ENCODE measurements around the gene PRSS23. TPM values are rescaled to one million over a fixed set of nuclear protein-coding genes. Genes with fewer than 3 reads are reported as not detected.
A peak's percentile ranks its signal among the peaks of the same experiment; 100 is the strongest.

Gene PRSS23
- total RNA-seq, 1 donor from 2014 or later, result 266 TPM

DNA sequence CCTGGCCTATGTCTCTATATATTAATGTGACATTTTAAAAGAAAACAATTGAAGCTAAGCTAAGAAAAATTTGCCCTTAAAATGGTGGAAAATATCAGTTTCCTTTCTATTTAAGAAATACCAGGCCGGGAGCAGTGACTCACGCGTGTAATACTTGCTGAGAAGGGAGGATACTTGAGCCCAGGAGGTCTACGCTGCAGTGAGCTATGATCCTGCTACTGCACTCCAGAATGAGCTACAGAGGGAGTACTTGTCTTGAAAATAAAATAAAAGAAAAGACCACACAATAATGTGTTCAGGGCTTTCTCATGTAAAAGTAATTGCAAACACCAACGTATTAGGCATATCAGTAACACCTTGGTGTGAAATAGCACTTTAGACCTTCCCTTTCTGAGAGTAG lies 1.4 kb upstream of the PRSS23 start:
- peaks cover 44% of the 10 kb centered on the region for H3K4me1 Mint-ChIP-seq
- no peak overlapping the region for H2AFZ ChIP-seq (replicated peaks)

DNA sequence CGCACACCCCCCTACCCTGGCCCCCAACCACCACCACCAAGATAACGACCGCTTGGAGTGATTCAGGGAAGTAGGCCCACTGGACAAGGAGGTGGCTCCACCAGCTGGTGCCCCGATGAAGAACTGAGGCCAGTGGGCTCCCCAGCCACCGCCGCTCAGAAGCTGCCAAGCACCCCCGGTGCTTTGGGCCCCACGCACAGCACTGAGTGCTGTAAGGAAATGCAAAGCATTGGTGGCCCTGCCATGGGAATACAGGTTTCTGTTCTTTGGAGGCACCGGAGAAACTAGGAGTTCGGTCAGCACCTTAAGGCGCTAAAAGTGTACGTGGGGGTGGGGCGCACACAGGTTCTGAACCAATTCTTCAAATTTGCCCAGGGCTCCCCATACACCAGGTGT lies 664 bp upstream of the PRSS23 start:
- no peaks in the 10 kb centered on the region for H3K27me3 ChIP-seq
- no peaks in the 10 kb centered on the region for H3K9me3 ChIP-seq (ENCODE audit: low read depth)
- peak overlapping the region; percentile 13 for H2AFZ ChIP-seq (replicated peaks)
- no peak overlapping the region for H3K9ac ChIP-seq
- peaks cover 3% of the 10 kb centered on the region for H3K27me3 Mint-ChIP-seq (ENCODE audit: insufficient read depth, low read depth)
- peak overlapping the region; percentile 71 for H3K27ac ChIP-seq
- peaks cover 40% of the 10 kb centered on the region for H4K20me1 ChIP-seq (ENCODE audit: low read depth)
- peak overlapping the region; percentile 44 for H3K27ac Mint-ChIP-seq
- TF ChIP-seq, protein P1, sequence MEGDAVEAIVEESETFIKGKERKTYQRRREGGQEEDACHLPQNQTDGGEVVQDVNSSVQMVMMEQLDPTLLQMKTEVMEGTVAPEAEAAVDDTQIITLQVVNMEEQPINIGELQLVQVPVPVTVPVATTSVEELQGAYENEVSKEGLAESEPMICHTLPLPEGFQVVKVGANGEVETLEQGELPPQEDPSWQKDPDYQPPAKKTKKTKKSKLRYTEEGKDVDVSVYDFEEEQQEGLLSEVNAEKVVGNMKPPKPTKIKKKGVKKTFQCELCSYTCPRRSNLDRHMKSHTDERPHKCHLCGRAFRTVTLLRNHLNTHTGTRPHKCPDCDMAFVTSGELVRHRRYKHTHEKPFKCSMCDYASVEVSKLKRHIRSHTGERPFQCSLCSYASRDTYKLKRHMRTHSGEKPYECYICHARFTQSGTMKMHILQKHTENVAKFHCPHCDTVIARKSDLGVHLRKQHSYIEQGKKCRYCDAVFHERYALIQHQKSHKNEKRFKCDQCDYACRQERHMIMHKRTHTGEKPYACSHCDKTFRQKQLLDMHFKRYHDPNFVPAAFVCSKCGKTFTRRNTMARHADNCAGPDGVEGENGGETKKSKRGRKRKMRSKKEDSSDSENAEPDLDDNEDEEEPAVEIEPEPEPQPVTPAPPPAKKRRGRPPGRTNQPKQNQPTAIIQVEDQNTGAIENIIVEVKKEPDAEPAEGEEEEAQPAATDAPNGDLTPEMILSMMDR (IDR thresholded peaks at IDR 0.05), result peak; percentile 14
- no peak for TF ChIP-seq EZH2phosphoT487 (IDR thresholded peaks at IDR 0.05)
- TF ChIP-seq EZH2 (IDR thresholded peaks at IDR 0.05), result no peak
- peak overlapping the region; percentile 94 for H3K4me2 ChIP-seq
- peak overlapping the region; percentile 98 for H3K4me3 ChIP-seq
- peaks cover 6% of the 10 kb centered on the region for H3K36me3 ChIP-seq
- peak; percentile 63 for DNase-seq (ENCODE audit: low spot score)
- peaks cover 44% of the 10 kb centered on the region for H3K4me1 Mint-ChIP-seq
- H3K4me3 Mint-ChIP-seq, result peak overlapping the region; percentile 85
- peaks cover 33% of the 10 kb centered on the region for H3F3A ChIP-seq (ENCODE audit: low read depth)
- H3K36me3 Mint-ChIP-seq, result no peaks in the 10 kb centered on the region
- H3K79me2 ChIP-seq (ENCODE audit: low read depth), result peaks cover 52% of the 10 kb centered on the region
- peaks cover 44% of the 10 kb centered on the region for H3K4me1 ChIP-seq
- H3K9me3 Mint-ChIP-seq, result no peaks in the 10 kb centered on the region

More for the DNA sequence above, 1.4 kb upstream of the PRSS23 start:
- H3K27me3 ChIP-seq, result no peaks in the 10 kb centered on the region
- Mint-ChIP-seq H3K27me3 (ENCODE audit: insufficient read depth, low read depth) (peaks cover 3% of the 10 kb centered on the region), H3K4me3 (peak overlapping the region; percentile 28), H3K36me3 (no peaks in the 10 kb centered on the region), H3K9me3 (no peaks in the 10 kb centered on the region), H3K27ac (no peak overlapping the region)
- TF ChIP-seq EZH2phosphoT487 (IDR thresholded peaks at IDR 0.05), result no peak
- no peak for TF ChIP-seq EZH2 (IDR thresholded peaks at IDR 0.05)
- TF ChIP-seq, protein P1 (IDR thresholded peaks at IDR 0.05), result no peak
- H3K9me3 ChIP-seq (ENCODE audit: low read depth), result no peaks in the 10 kb centered on the region
- H3K27ac ChIP-seq, result no peak overlapping the region
- H3K36me3 ChIP-seq, result peaks cover 3% of the 10 kb centered on the region
- peaks cover 46% of the 10 kb centered on the region for H3K79me2 ChIP-seq (ENCODE audit: low read depth)
- no peak overlapping the region for H3K4me3 ChIP-seq
- H4K20me1 ChIP-seq (ENCODE audit: low read depth), result peaks cover 33% of the 10 kb centered on the region
- H3K9ac ChIP-seq, result no peak overlapping the region
- peak overlapping the region; percentile 94 for H3K4me2 ChIP-seq
- H3K4me1 ChIP-seq, result peaks cover 37% of the 10 kb centered on the region
- peaks cover 29% of the 10 kb centered on the region for H3F3A ChIP-seq (ENCODE audit: low read depth)
- DNase-seq (ENCODE audit: low spot score), result no peak

DNA sequence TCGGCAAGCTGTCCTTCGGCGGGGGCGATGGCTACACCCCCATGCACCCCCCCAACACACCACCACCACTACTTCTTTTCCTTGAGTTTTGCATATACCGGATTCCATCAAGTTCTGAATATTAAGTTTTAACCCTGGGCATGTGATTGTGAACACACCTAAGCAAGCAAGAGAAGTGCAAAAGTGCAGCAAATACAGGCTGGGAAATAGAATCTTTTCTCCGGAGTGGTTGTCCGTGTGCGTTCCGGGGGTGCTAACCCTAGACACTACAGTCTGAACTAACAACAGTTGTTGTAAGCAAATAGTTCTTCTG lies 574 bp downstream of the PRSS23 start:
- H3K9me3 Mint-ChIP-seq, result no peaks in the 10 kb centered on the region
- peak overlapping the region; percentile 90 for H3K27ac Mint-ChIP-seq
- no peaks in the 10 kb centered on the region for H3K27me3 ChIP-seq

More for the DNA sequence above, 574 bp downstream of the PRSS23 start:
- Histone ChIP-seq H4K20me1 (ENCODE audit: low read depth) (peaks cover 52% of the 10 kb centered on the region), H3K79me2 (ENCODE audit: low read depth) (peaks cover 65% of the 10 kb centered on the region), H3K9me3 (ENCODE audit: low read depth) (no peaks in the 10 kb centered on the region), H3K4me3 (peak overlapping the region; percentile 98), H3K36me3 (peaks cover 9% of the 10 kb centered on the region), H2AFZ (replicated peaks) (no peak overlapping the region), H3K27ac (no peak overlapping the region), H3K4me1 (peaks cover 57% of the 10 kb centered on the region), H3K4me2 (peak overlapping the region; percentile 94), H3F3A (ENCODE audit: low read depth) (peaks cover 45% of the 10 kb centered on the region), H3K9ac (peak overlapping the region; percentile 91)
- Mint-ChIP-seq H3K4me3 (peak overlapping the region; percentile 90), H3K36me3 (no peaks in the 10 kb centered on the region), H3K27me3 (ENCODE audit: insufficient read depth, low read depth) (peaks cover 3% of the 10 kb centered on the region), H3K4me1 (peaks cover 50% of the 10 kb centered on the region)
- no peak for DNase-seq (ENCODE audit: low spot score)
- no peak for TF ChIP-seq EZH2 (IDR thresholded peaks at IDR 0.05)
- TF ChIP-seq, protein P1 (IDR thresholded peaks at IDR 0.05), result no peak
- TF ChIP-seq EZH2phosphoT487 (IDR thresholded peaks at IDR 0.05), result no peak

Data from neural progenitor cell (in vitro differentiated cells).